ENCODE data around the gene ZNF793. TPM values are rescaled to one million over a fixed set of nuclear protein-coding genes. Genes with fewer than 3 reads are reported as not detected.

The ZNF793 gene
- total and polyA plus RNA-seq, 10 of the 15 experiments (the other 5 are each of a cell fraction or from before 2014, with no cell fraction given), result 0.10 to 1.1 (median 0.30) TPM

DNA sequence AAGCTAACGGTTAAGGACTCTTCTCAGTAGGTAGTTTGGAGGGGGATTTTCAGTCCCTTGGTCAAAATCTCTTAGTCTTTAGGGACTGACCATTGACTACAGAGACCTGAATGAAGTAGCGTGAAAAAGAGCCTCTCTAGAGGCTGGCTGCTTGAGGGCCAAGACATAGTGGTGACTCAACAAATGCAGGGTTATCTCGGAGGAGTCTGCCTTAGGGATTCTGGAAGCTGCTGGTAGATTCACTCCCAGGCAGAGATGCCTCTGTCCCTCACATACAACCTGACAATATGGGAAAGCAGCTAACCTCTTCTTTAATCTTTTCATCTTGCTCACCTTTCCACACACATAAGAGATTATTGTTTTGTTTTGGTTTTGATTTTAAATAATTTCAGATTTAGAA lies 5.1 kb downstream of the ZNF793 start:
- Histone ChIP-seq H3K4me3 (no peak overlapping the region), H3K4me2 (ENCODE audit: control insufficient read depth, insufficient read depth) (no peak overlapping the region), H2AFZ (ENCODE audit: control insufficient read depth, low read depth, low read length) (no peak overlapping the region), H3K4me1 (ENCODE audit: control insufficient read depth, insufficient read depth, low read length) (no peaks in the 10 kb centered on the region), H3K27me3 (replicated peaks in 1 of 2; ENCODE audit: control insufficient read depth in 2 of 2, insufficient read depth in 2 of 2, low read length in 1 of 2) (no peaks in the 10 kb centered on the region), H3K36me3 (ENCODE audit: control insufficient read depth in 2 of 2, insufficient read depth in 2 of 2, low read length in 1 of 2) (no peaks in the 10 kb centered on the region), H4K20me1 (ENCODE audit: control insufficient read depth, insufficient read depth) (no peaks in the 10 kb centered on the region), H3K27ac (ENCODE audit: control insufficient read depth, insufficient read depth) (no peak overlapping the region), H3K9me3 (replicated peaks; ENCODE audit: control insufficient read depth, insufficient read depth, low read length) (peaks cover 5% of the 10 kb centered on the region), H3K9ac (ENCODE audit: control insufficient read depth, insufficient read depth, low read length) (no peak overlapping the region), H3K79me2 (ENCODE audit: control insufficient read depth, insufficient read depth, low read length) (no peaks in the 10 kb centered on the region)
- ChIA-PET RAD21 (ENCODE audit: unreplicated experiment) (no interaction called here), POLR2A (no interaction called here), CTCF (no interaction called here), SMC1A (ENCODE audit: uncharacterized antibody, unreplicated experiment) (no interaction called here)
- 100% methylated on average over 3 of the region's 3 CpGs for WGBS (ENCODE audit: insufficient coverage, insufficient replicate concordance, low lambda C conversion rate, missing lambda C conversion rate)
- TF ChIP-seq TARDBP (IDR thresholded peaks at IDR 0.05; ENCODE audit: borderline replicate concordance), result no peak
- no peak for TF ChIP-seq TCF12 (IDR thresholded peaks at IDR 0.05; ENCODE audit: low read depth, low read length)
- no peak for TF ChIP-seq LARP7 (IDR thresholded peaks at IDR 0.05)
- TF ChIP-seq MTA2 (IDR thresholded peaks at IDR 0.05; ENCODE audit: low read depth), result no peak
- TF ChIP-seq ASH2L (IDR thresholded peaks at IDR 0.05; ENCODE audit: borderline replicate concordance, low read depth), result no peak
- TF ChIP-seq YY1 (IDR thresholded peaks at IDR 0.05; ENCODE audit: low read depth, low read length), result no peak
- TF ChIP-seq SRF (IDR thresholded peaks at IDR 0.05; ENCODE audit: low read depth in 2 of 2, low read length in 2 of 2), result no peak
- TF ChIP-seq YBX1 (IDR thresholded peaks at IDR 0.05), result no peak
- FAIRE-seq (no peak), ATAC-seq (no peak), DNase-seq (ENCODE audit: low read depth, low spot score) (no peak)
- intact Hi-C loops (cut with micrococcal nuclease; ENCODE audit: unreplicated experiment), result no loop called here
- no TSS peak for BruUV-seq (replicated peaks)
- in situ Hi-C loops (cut with MboI), result no loop called here

DNA sequence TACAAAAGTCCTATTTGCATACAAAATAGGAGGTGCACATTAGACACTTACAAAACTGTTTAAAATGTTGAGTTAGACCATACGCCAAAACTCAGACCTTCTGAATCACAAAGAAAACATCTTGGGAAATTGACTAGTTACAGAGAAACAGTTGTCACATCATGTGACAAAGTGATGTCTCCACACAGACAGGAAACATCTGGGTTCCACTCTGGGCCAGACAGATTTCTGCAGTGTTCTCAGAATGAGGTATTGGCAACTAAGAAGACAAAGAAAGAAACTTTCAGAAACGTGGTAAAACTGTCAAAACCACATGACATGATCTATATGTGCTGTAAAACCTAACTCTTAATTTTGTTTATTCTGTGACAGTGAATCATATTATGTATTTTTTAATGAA lies 6.7 kb downstream of the ZNF793 start:
- SMC1A ChIA-PET (ENCODE audit: uncharacterized antibody, unreplicated experiment), result no interaction called here
- CTCF ChIA-PET, result no interaction called here
- FAIRE-seq (no peak), DNase-seq (ENCODE audit: low read depth, low spot score) (no peak), ATAC-seq (no peak)
- intact Hi-C loops (cut with micrococcal nuclease; ENCODE audit: unreplicated experiment), result no loop called here
- Histone ChIP-seq H3K27me3 (replicated peaks in 1 of 2; ENCODE audit: control insufficient read depth in 2 of 2, insufficient read depth in 2 of 2, low read length in 1 of 2) (no peaks in the 10 kb centered on the region), H3K9me3 (replicated peaks; ENCODE audit: control insufficient read depth, insufficient read depth, low read length) (peaks cover 1% of the 10 kb centered on the region; the same call in 1 of the 3 replicates), H2AFZ (ENCODE audit: control insufficient read depth, low read depth, low read length) (no peak overlapping the region), H3K4me2 (ENCODE audit: control insufficient read depth, insufficient read depth) (no peak overlapping the region), H3K36me3 (ENCODE audit: control insufficient read depth in 2 of 2, insufficient read depth in 2 of 2, low read length in 1 of 2) (no peaks in the 10 kb centered on the region), H3K4me1 (ENCODE audit: control insufficient read depth, insufficient read depth, low read length) (no peaks in the 10 kb centered on the region), H3K27ac (ENCODE audit: control insufficient read depth, insufficient read depth) (no peak overlapping the region), H3K9ac (ENCODE audit: control insufficient read depth, insufficient read depth, low read length) (no peak overlapping the region), H3K79me2 (ENCODE audit: control insufficient read depth, insufficient read depth, low read length) (no peaks in the 10 kb centered on the region), H3K4me3 (no peak overlapping the region), H4K20me1 (ENCODE audit: control insufficient read depth, insufficient read depth) (no peaks in the 10 kb centered on the region)
- RAD21 ChIA-PET (ENCODE audit: unreplicated experiment), result no interaction called here
- in situ Hi-C loops (cut with MboI), result no loop called here
- no TSS peak for BruUV-seq (replicated peaks)
- TF ChIP-seq FOXK2 (IDR thresholded peaks at IDR 0.05), result no peak
- no peak for TF ChIP-seq HDGF (IDR thresholded peaks at IDR 0.05)
- no peak for TF ChIP-seq CEBPB (IDR thresholded peaks at IDR 0.05; ENCODE audit: borderline replicate concordance in 1 of 2, low read depth in 2 of 2, low read length in 2 of 2)
- no peak for TF ChIP-seq BACH1 (IDR thresholded peaks at IDR 0.05; ENCODE audit: borderline replicate concordance)
- no peak for TF ChIP-seq MYB (IDR thresholded peaks at IDR 0.05; ENCODE audit: borderline replicate concordance, low read depth, low read length)
- 38% methylated on average over 2 of the region's 2 CpGs for WGBS (ENCODE audit: insufficient coverage, insufficient replicate concordance, low lambda C conversion rate, missing lambda C conversion rate)
- POLR2A ChIA-PET, result no interaction called here
